Panc1 (cell line): Measurements from ENCODE around the gene FKTN. TPM values are rescaled to one million over a fixed set of nuclear protein-coding genes. Genes with fewer than 3 reads are reported as not detected.

Experiments
- ATAC-seq: fragments of 200-7000 bp; cut with Tn5 transposase; 2 replicates; pipeline ENCODE4 v1.9.1; 2020; ENCODE audit warnings: mild to moderate bottlenecking, moderate library complexity
- BruUV-seq: library from RNA; stranded (reverse); fragments of 400-500 nt; replicated peaks from 2 replicates; lab custom pipeline; 2021; lab: Mats Ljungman, UMichigan
- CTCF ChIA-PET: fragments of 300-600 bp; sonication (Branson Sonifier 250); formaldehyde crosslinking; loops from one replicate; lab custom pipeline; 2022; ENCODE audit warnings: antibody characterized with exemption; lab: Charles Lee
- POLR2A ChIA-PET: fragments of 300-600 bp; sonication (Branson Sonifier 250); formaldehyde crosslinking; loops from one replicate; lab custom pipeline; 2022; ENCODE audit warnings: antibody characterized with exemption; lab: Charles Lee
- DNase-seq: peaks from one replicate; pipeline ENCODE4 v3.0.0-alpha.2; 2010; ENCODE audit warnings: low read depth, low spot score
- H3K27ac ChIP-seq: 2 replicates; pipeline ENCODE4 v1.5.1; 2011; ENCODE audit warnings: mild to moderate bottlenecking, low read length, inconsistent platforms
- H3K27me3 ChIP-seq: fragments of 200-500 bp; sonication (Bioruptor generic); 2 replicates; pipeline ENCODE4 v1.6.0; 2014; ENCODE audit warnings: low read length, inconsistent platforms; ENCODE audit not compliant: control insufficient read depth, insufficient read depth
- H3K36me3 ChIP-seq: fragments of 200-500 bp; sonication (Bioruptor generic); 2 replicates; pipeline ENCODE4 v1.5.1; 2014; ENCODE audit warnings: inconsistent platforms, mild to moderate bottlenecking, low read length, moderate library complexity; ENCODE audit not compliant: control insufficient read depth, insufficient read depth
- H3K4me1 ChIP-seq: 2 replicates; pipeline ENCODE4 v1.5.1; 2011; ENCODE audit warnings: inconsistent platforms, mild to moderate bottlenecking, low read length, moderate library complexity; ENCODE audit not compliant: control insufficient read depth, insufficient read depth
- H3K4me3 ChIP-seq, 2 experiments: 2 replicates each; pipeline ENCODE4 v1.5.1; 2011 to 2012; ENCODE audit warnings: low read depth in 2 of 2, low read length in 2 of 2, mild to moderate bottlenecking in 2 of 2, inconsistent platforms in 1 of 2, moderate library complexity in 1 of 2
- H3K9me3 ChIP-seq: fragments of 200-500 bp; sonication (Bioruptor generic); 2 replicates; pipeline ENCODE4 v1.5.1; 2014; ENCODE audit warnings: low read depth, mild to moderate bottlenecking, inconsistent platforms, low read length, moderate library complexity; ENCODE audit not compliant: control insufficient read depth, insufficient read depth
- CTCF ChIP-seq: fragments of 450-650 bp; IDR thresholded peaks from 2 replicates; pipeline ENCODE4 v1.5.1; 2017; ENCODE audit warnings: mild to moderate bottlenecking
- POLR2AphosphoS5 ChIP-seq: IDR thresholded peaks from 2 replicates; pipeline ENCODE4 v1.6.1; 2012; ENCODE audit warnings: mild to moderate bottlenecking, low read depth, low read length, moderate library complexity
- REST ChIP-seq, 2 experiments: IDR thresholded peaks; 2 replicates each; pipeline ENCODE4 v1.6.1; 2011 to 2012; ENCODE audit warnings: low read depth in 2 of 2, control low read depth in 1 of 2, low read length in 1 of 2, mild to moderate bottlenecking in 1 of 2, moderate library complexity in 1 of 2; ENCODE audit not compliant: insufficient read depth in 1 of 2
- SIN3A ChIP-seq: IDR thresholded peaks from 2 replicates; pipeline ENCODE4 v1.6.1; 2012; ENCODE audit warnings: low read depth, mild to moderate bottlenecking, low read length, moderate library complexity, borderline replicate concordance; ENCODE audit not compliant: insufficient read depth
- TCF7L2 ChIP-seq: IDR thresholded peaks from 2 replicates; pipeline ENCODE4 v1.6.1; 2011; ENCODE audit warnings: mild to moderate bottlenecking, low read depth, low read length, inconsistent platforms
- in situ Hi-C: cut with HindIII; loops from 2 replicates; pipeline ENCODE4 v1.10.0; 2016; ENCODE audit warnings: low sequenced_read_pairs, low pct_unique_long_range_greater_than_20kb
- intact Hi-C: fragments of 100-400 bp; cut with micrococcal nuclease; formaldehyde crosslinking; loops from one replicate; pipeline ENCODE4 v1.10.0; 2022; ENCODE audit not compliant: unreplicated experiment
- total RNA-seq: library from RNA; stranded (reverse); gene quantifications from one replicate; pipeline ENCODE4 v1.2.1, GENCODE V29; 2021; ENCODE audit not compliant: unreplicated experiment

FKTN gene
- total RNA-seq, 1 experiment from 2014 or later = 15.2 TPM

- ATAC-seq (no peak), DNase-seq (no peak)
- Histone ChIP-seq H3K27me3 (no peaks in the 10 kb centered on the region), H3K36me3 (no peaks in the 10 kb centered on the region), H3K27ac (no peak overlapping the region), H3K4me3 (no peak overlapping the region), H3K9me3 (no peaks in the 10 kb centered on the region), H3K4me1 (no peaks in the 10 kb centered on the region)
- intact Hi-C loops (no loop called here), in situ Hi-C loops (no loop called here)
- no TSS peak for BruUV-seq
- CTCF ChIA-PET = no interaction called here
- POLR2A ChIA-PET = no interaction called here
- no peak for TF ChIP-seq POLR2AphosphoS5
- no peak for TF ChIP-seq CTCF
- TF ChIP-seq REST (IDR thresholded peaks at IDR 0.05; ENCODE audit: insufficient read depth in 1 of 2, low read depth in 2 of 2, low read length in 1 of 2) = no peak
- TF ChIP-seq SIN3A = no peak
- TF ChIP-seq TCF7L2 = no peak
Observed at GRCh38 chr9:105681313-105681712, 123.4 kb downstream of the FKTN start.

- ChIA-PET CTCF (no interaction called here), POLR2A (no interaction called here)
- no peaks in the 10 kb centered on the region for H3K27me3 ChIP-seq
- TF ChIP-seq POLR2AphosphoS5 (no peak), CTCF (no peak), SIN3A (no peak), REST (IDR thresholded peaks at IDR 0.05; ENCODE audit: insufficient read depth in 1 of 2, low read depth in 2 of 2, low read length in 1 of 2) (no peak), TCF7L2 (no peak)
- no peaks in the 10 kb centered on the region for H3K9me3 ChIP-seq
- DNase-seq (no peak), ATAC-seq (no peak)
- intact Hi-C loops = no loop called here
- H3K4me1 ChIP-seq = no peaks in the 10 kb centered on the region
- no peaks in the 10 kb centered on the region for H3K36me3 ChIP-seq
- no peak overlapping the region for H3K4me3 ChIP-seq
- H3K27ac ChIP-seq = no peak overlapping the region
- in situ Hi-C loops = no loop called here
- BruUV-seq = no TSS peak
Observed at GRCh38 chr9:105681724-105682123, 123.8 kb downstream of the FKTN start.
